DMS 273 (cell line): ENCODE results near the gene DDX39A.
"Not testable (repeated sequence)": the region's sequence is repeated elsewhere in the genome, so short reads cannot be mapped to it uniquely, and the experiment has no call there.

ENCODE experiments used
- DNase-seq: peaks from one replicate; lab custom pipeline; 2025; ENCODE audit not compliant: unreplicated experiment; lab: John Stamatoyannopoulos, UW

Gene DDX39A

GRCh38 chr19:14419106-14419813 lies at the start of gene DDX39A:
Gene DDX39A (minus strand): TSS chr19:14419341. CDS start chr19:14413220, 6,121 bp downstream.
- peak; percentile 100 for DNase-seq

- DNase-seq = peak; percentile 29
Observed at GRCh38 chr19:14467816-14468215, 48.7 kb upstream of the DDX39A start.

GRCh38 chr19:14467391-14467790 lies 48.2 kb upstream of the DDX39A start:
- no peak for DNase-seq

- no peak for DNase-seq
Observed at GRCh38 chr19:14463747-14464146, 44.6 kb upstream of the DDX39A start.

GRCh38 chr19:14462401-14462800 lies 43.3 kb upstream of the DDX39A start:
- DNase-seq = not testable (repeated sequence)

GRCh38 chr19:14460935-14461334 lies 41.8 kb upstream of the DDX39A start:
- no peak for DNase-seq

- no peak for DNase-seq
Observed at GRCh38 chr19:14459703-14460102, 40.6 kb upstream of the DDX39A start.

GRCh38 chr19:14452303-14452702 lies 33.2 kb upstream of the DDX39A start:
- not testable (repeated sequence) for DNase-seq

GRCh38 chr19:14450876-14451275 lies 31.7 kb upstream of the DDX39A start:
- no peak for DNase-seq

GRCh38 chr19:14450168-14450874 lies 31.2 kb upstream of the DDX39A start:
- DNase-seq = peak; percentile 65

GRCh38 chr19:14449321-14449720 lies 30.2 kb upstream of the DDX39A start:
- no peak for DNase-seq

GRCh38 chr19:14446336-14447036 lies 27.3 kb upstream of the DDX39A start:
- DNase-seq = no peak

- no peak for DNase-seq
Observed at GRCh38 chr19:14443632-14444216, 24.6 kb upstream of the DDX39A start.

- no peak for DNase-seq
Observed at GRCh38 chr19:14442891-14443631, 23.9 kb upstream of the DDX39A start.

GRCh38 chr19:14441041-14441938 lies 22.1 kb upstream of the DDX39A start:
- no peak for DNase-seq

GRCh38 chr19:14440049-14440448 lies 20.9 kb upstream of the DDX39A start:
- no peak for DNase-seq

GRCh38 chr19:14439014-14439413 lies 19.9 kb upstream of the DDX39A start:
- DNase-seq = no peak

- no peak for DNase-seq
Observed at GRCh38 chr19:14437578-14438140, 18.5 kb upstream of the DDX39A start.

GRCh38 chr19:14435320-14436050 lies 16.3 kb upstream of the DDX39A start:
- DNase-seq = no peak
